A673 (cell line): ENCODE data around the gene IDE.

Experiments
- EZH2 ChIP-seq: fragments of 200-600 bp; sonication (generic); IDR thresholded peaks from 2 replicates; pipeline ENCODE4 v1.6.1; 2017; ENCODE audit warnings: borderline replicate concordance, low read depth, mild to moderate bottlenecking, mixed read lengths, antibody characterized with exemption, low read length; ENCODE audit not compliant: poor library complexity, severe bottlenecking
- TF ChIP-seq, protein P1 (sequence below): fragments of 300-800, 200-600 bp; sonication (generic); conservative IDR thresholded peaks from 2 replicates; pipeline ENCODE4 v1.5.1; 2017; ENCODE audit warnings: low read depth, mild to moderate bottlenecking, antibody characterized with exemption, low read length, moderate library complexity, mixed read lengths

DNA sequence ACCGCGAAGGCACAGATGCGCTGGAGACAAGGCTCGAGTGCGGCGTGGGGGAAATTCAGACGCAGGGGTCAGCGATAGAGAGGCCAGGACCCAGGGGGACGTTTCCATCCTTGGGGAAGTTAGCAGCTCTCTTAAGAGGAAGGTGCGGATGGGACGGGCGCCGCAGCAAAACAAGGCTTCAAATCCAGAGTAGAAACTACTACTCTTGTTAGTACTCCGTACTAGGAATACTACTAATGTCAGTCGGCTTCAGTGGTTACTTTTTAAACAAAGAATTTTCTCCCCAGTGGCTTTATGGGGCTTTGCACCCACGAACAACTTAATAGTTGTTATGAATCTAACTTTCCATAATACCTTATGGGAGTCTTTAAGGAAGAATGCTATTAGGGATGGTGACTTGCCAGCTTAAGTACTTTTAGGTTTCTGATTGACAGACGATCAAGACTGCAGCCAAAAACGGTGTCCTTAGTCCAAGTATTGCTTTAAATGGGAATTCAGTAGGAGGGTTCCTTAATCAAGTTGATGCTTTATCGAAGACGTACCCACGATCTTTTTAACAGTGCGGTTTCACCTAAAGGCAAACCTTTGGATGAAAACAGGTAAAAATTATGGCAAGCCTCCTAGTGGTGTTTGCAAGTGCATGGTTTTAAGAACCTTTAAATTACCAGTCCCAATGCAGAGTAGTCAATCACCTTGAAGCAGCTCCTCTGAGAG, 812 bp upstream of the IDE start:
- TF ChIP-seq, protein P1, sequence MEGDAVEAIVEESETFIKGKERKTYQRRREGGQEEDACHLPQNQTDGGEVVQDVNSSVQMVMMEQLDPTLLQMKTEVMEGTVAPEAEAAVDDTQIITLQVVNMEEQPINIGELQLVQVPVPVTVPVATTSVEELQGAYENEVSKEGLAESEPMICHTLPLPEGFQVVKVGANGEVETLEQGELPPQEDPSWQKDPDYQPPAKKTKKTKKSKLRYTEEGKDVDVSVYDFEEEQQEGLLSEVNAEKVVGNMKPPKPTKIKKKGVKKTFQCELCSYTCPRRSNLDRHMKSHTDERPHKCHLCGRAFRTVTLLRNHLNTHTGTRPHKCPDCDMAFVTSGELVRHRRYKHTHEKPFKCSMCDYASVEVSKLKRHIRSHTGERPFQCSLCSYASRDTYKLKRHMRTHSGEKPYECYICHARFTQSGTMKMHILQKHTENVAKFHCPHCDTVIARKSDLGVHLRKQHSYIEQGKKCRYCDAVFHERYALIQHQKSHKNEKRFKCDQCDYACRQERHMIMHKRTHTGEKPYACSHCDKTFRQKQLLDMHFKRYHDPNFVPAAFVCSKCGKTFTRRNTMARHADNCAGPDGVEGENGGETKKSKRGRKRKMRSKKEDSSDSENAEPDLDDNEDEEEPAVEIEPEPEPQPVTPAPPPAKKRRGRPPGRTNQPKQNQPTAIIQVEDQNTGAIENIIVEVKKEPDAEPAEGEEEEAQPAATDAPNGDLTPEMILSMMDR, result no peak
- no peak for TF ChIP-seq EZH2
